HG03442 (cell line): Measurements from ENCODE around the gene HK1.
"Not testable (repeated sequence)": the region's sequence is repeated elsewhere in the genome, so short reads cannot be mapped to it uniquely, and the experiment has no call there.

ENCODE experiments used
- ATAC-seq: cut with Tn5 transposase; IDR thresholded peaks from one replicate; pipeline ENCODE4 v1.9.1; 2021; ENCODE audit warnings: mild to moderate bottlenecking, moderate library complexity; ENCODE audit not compliant: unreplicated experiment

The HK1 gene

GRCh38 chr10:69306421-69306820 is 28.1 kb downstream of the HK1 start:
- no peak for ATAC-seq

GRCh38 chr10:69307434-69307833 is 29.1 kb downstream of the HK1 start:
- ATAC-seq = no peak

- ATAC-seq = not testable (repeated sequence)
These were observed 30.0 kb downstream of the HK1 start for GRCh38 chr10:69308304-69308703.

GRCh38 chr10:69311309-69311708 is 33.0 kb downstream of the HK1 start:
- ATAC-seq = no peak

- no peak for ATAC-seq
These were observed 34.2 kb downstream of the HK1 start for GRCh38 chr10:69312528-69312927.

- ATAC-seq = no peak
These were observed 36.8 kb downstream of the HK1 start for GRCh38 chr10:69315100-69315542.

GRCh38 chr10:69315610-69316312 is 37.5 kb downstream of the HK1 start:
- no peak for ATAC-seq

- ATAC-seq = no peak
These were observed 38.2 kb downstream of the HK1 start for GRCh38 chr10:69316313-69317059.

GRCh38 chr10:69317175-69317604 is 38.9 kb downstream of the HK1 start:
- peak; percentile 47 for ATAC-seq

GRCh38 chr10:69317626-69318105 is 39.4 kb downstream of the HK1 start:
- ATAC-seq = no peak

- ATAC-seq = peak; percentile 77
These were observed 40.0 kb downstream of the HK1 start for GRCh38 chr10:69318106-69318866.

- peak; percentile 7 for ATAC-seq
These were observed 40.8 kb downstream of the HK1 start for GRCh38 chr10:69318867-69319727.

- no peak for ATAC-seq
These were observed 41.6 kb downstream of the HK1 start for GRCh38 chr10:69319841-69320316.

GRCh38 chr10:69320521-69320920 is 42.2 kb downstream of the HK1 start:
- no peak for ATAC-seq

GRCh38 chr10:69321039-69321715 is 42.9 kb downstream of the HK1 start:
- ATAC-seq = no peak

- no peak for ATAC-seq
These were observed 43.6 kb downstream of the HK1 start for GRCh38 chr10:69321865-69322264.

- not testable (repeated sequence) for ATAC-seq
These were observed 44.0 kb downstream of the HK1 start for GRCh38 chr10:69322346-69322745.

GRCh38 chr10:69323622-69324021 is 45.3 kb downstream of the HK1 start:
- no peak for ATAC-seq

- no peak for ATAC-seq
These were observed 46.3 kb downstream of the HK1 start for GRCh38 chr10:69324583-69324982.
